BLaER1 treated with 17β-estradiol and CSF1 and Interleukin-3, amounts not matched to agents 10 nM and 100 nM (cell line): ENCODE measurements around the gene ANKRD55.
"Not testable (repeated sequence)": the region's sequence is repeated elsewhere in the genome, so short reads cannot be mapped to it uniquely, and the experiment has no call there.

Experiments used
- H3K27ac ChIP-seq, 11 experiments: shearing (Covaris generic); formaldehyde crosslinking; 2 replicates each; pipeline ENCODE4 v1.8.1; 2022
- H3K27me3 ChIP-seq, 11 experiments: shearing (Covaris generic); formaldehyde crosslinking; 2 replicates each; pipeline ENCODE4 v1.8.1; 2022
- H3K36me3 ChIP-seq, 11 experiments: shearing (Covaris generic); formaldehyde crosslinking; 2 replicates each; pipeline ENCODE4 v1.8.1; 2022
- H3K4me1 ChIP-seq, 10 experiments: shearing (Covaris generic); formaldehyde crosslinking; 2 replicates each; pipeline ENCODE4 v1.8.1; 2022
- H3K4me2 ChIP-seq, 11 experiments: shearing (Covaris generic); formaldehyde crosslinking; 2 replicates each; pipeline ENCODE4 v1.8.1; 2022
- H3K4me3 ChIP-seq, 10 experiments: shearing (Covaris generic); formaldehyde crosslinking; 2 replicates each; pipeline ENCODE4 v1.8.1; 2022
- H3K9ac ChIP-seq, 11 experiments: shearing (Covaris generic); formaldehyde crosslinking; 2 replicates each; pipeline ENCODE4 v1.8.1; 2022
- H3K9me3 ChIP-seq, 11 experiments: shearing (Covaris generic); formaldehyde crosslinking; replicated peaks in 1 of 11; 2 replicates each; pipeline ENCODE4 v1.8.1; 2022
- H4K20me1 ChIP-seq, 11 experiments: shearing (Covaris generic); formaldehyde crosslinking; 2 replicates each; pipeline ENCODE4 v1.8.1; 2022
- Cebpa-rat ChIP-seq, 11 experiments: shearing (Covaris generic); IDR thresholded peaks; 2 replicates each; pipeline ENCODE4 v1.8.1; 2022

ANKRD55 gene

DNA sequence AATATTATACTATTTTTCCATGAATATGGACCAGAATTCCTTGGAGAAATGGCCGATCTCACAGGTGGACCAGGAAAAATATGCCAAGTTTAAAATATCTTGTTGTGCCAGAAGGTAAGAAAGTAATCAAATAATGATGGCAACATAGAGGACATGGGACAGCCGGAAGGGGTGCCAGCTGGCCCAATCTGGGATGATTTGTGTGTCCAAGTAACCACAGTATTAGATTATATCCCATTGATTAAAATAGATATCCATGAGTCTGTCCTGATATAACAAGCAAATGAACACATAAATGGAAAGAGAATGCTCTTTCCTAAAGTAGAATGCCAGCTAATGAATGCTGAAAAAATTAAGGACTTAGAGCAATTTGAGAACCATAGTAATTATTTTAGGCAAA lies 39.6 kb upstream of the ANKRD55 start:
- peak overlapping the region in 1 of 11 experiments; percentile 83; a peak in 1 of 22 replicates for H3K27ac ChIP-seq

GRCh38 chr5:56270568-56271392 lies 37.6 kb upstream of the ANKRD55 start:
- peaks cover 0 to 20% (median 13%) of the 10 kb centered on the region in 11 experiments; a peak in 19 of 22 replicates for H3K9me3 ChIP-seq
- H3K4me3 ChIP-seq, result no peak overlapping the region; a peak in 1 of 20 replicates
- H3K4me2 ChIP-seq, result peak overlapping the region; percentile 67 to 89 (median 77)
- 0 out of 22 replicates have a peak, but pooled peaks of 3 of the 11 experiments have one; percentile 19 to 42 (median 28) for TF ChIP-seq Cebpa-rat (IDR thresholded peaks at IDR 0.05)
- no peaks in the 10 kb centered on the region for H4K20me1 ChIP-seq
- H3K9ac ChIP-seq, result peak overlapping the region; percentile 27 to 69 (median 53); a peak in 18 of 22 replicates
- H3K4me1 ChIP-seq, result peaks cover 30 to 56% (median 46%) of the 10 kb centered on the region in 10 experiments
- H3K36me3 ChIP-seq, result no peaks in the 10 kb centered on the region
- no peaks in the 10 kb centered on the region for H3K27me3 ChIP-seq
- peak overlapping the region; percentile 62 to 83 (median 74); a peak in 21 of 22 replicates for H3K27ac ChIP-seq

More for the DNA sequence above, 39.6 kb upstream of the ANKRD55 start:
- H3K4me3 ChIP-seq, result no peak overlapping the region
- H3K9ac ChIP-seq, result no peak overlapping the region
- H3K9me3 ChIP-seq, result peaks cover 0 to 32% (median 21%) of the 10 kb centered on the region in 11 experiments; a peak in 19 of 22 replicates
- peak overlapping the region in 2 of 11 experiments; percentile 67 to 89; a peak in 5 of 22 replicates for H3K4me2 ChIP-seq
- H3K4me1 ChIP-seq, result peaks cover 30 to 71% (median 61%) of the 10 kb centered on the region in 10 experiments
- no peaks in the 10 kb centered on the region for H3K27me3 ChIP-seq
- H3K36me3 ChIP-seq, result no peaks in the 10 kb centered on the region
- H4K20me1 ChIP-seq, result no peaks in the 10 kb centered on the region
- no peak for TF ChIP-seq Cebpa-rat (IDR thresholded peaks at IDR 0.05)

GRCh38 chr5:56270058-56270457 lies 36.9 kb upstream of the ANKRD55 start:
- no peak overlapping the region; a peak in 1 of 20 replicates for H3K4me3 ChIP-seq
- H3K4me2 ChIP-seq, result peak overlapping the region; percentile 47 to 89 (median 74)
- peaks cover 5 to 15% (median 11%) of the 10 kb centered on the region in 11 experiments; a peak in 20 of 22 replicates for H3K9me3 ChIP-seq
- peaks cover 30 to 56% (median 46%) of the 10 kb centered on the region in 10 experiments for H3K4me1 ChIP-seq
- peak overlapping the region in 10 of 11 experiments; percentile 8 to 83 (median 69); a peak in 19 of 22 replicates for H3K27ac ChIP-seq
- H4K20me1 ChIP-seq, result no peaks in the 10 kb centered on the region
- no peak for TF ChIP-seq Cebpa-rat (IDR thresholded peaks at IDR 0.05)
- H3K27me3 ChIP-seq, result no peaks in the 10 kb centered on the region
- H3K36me3 ChIP-seq, result no peaks in the 10 kb centered on the region
- peak overlapping the region in 10 of 11 experiments; percentile 10 to 69 (median 48); a peak in 14 of 22 replicates for H3K9ac ChIP-seq

GRCh38 chr5:56269216-56269927 lies 36.2 kb upstream of the ANKRD55 start:
- no peak for TF ChIP-seq Cebpa-rat (IDR thresholded peaks at IDR 0.05)

DNA sequence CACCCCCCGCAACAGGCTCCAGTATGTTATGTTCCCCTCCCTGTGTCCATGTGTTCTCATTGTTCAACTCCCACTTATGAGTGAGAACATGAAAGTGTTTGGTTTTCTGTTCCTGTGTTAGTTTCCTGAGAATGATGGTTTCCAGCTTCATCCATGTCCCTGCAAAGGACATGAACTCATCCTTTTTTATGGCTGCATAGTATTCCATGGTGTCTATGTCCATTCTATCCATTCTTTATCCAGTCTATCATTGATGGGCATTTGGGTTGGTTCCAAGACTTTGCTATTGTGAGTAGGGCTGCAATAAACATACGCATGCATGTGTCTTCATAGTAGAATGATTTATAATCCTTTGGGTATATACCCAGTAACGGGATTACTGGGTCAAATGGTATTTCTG lies 35.6 kb upstream of the ANKRD55 start:
- not testable (repeated sequence) for H3K36me3 ChIP-seq, H3K4me2 ChIP-seq

More at GRCh38 chr5:56269216-56269927, 36.2 kb upstream of the ANKRD55 start:
- Histone ChIP-seq H3K9ac (peak overlapping the region in 3 of 11 experiments; percentile 27 to 69 (median 44); a peak in 2 of 22 replicates), H3K27ac (peak overlapping the region in 9 of 11 experiments; percentile 5 to 83 (median 76); a peak in 11 of 22 replicates), H3K27me3 (no peaks in the 10 kb centered on the region), H3K4me2 (peak overlapping the region; percentile 47 to 89 (median 74); a peak in 18 of 22 replicates), H4K20me1 (no peaks in the 10 kb centered on the region), H3K4me3 (no peak overlapping the region), H3K9me3 (peaks cover 0 to 9% (median 5%) of the 10 kb centered on the region in 11 experiments; a peak in 12 of 22 replicates), H3K4me1 (peaks cover 30 to 52% (median 45%) of the 10 kb centered on the region in 10 experiments), H3K36me3 (no peaks in the 10 kb centered on the region)

DNA sequence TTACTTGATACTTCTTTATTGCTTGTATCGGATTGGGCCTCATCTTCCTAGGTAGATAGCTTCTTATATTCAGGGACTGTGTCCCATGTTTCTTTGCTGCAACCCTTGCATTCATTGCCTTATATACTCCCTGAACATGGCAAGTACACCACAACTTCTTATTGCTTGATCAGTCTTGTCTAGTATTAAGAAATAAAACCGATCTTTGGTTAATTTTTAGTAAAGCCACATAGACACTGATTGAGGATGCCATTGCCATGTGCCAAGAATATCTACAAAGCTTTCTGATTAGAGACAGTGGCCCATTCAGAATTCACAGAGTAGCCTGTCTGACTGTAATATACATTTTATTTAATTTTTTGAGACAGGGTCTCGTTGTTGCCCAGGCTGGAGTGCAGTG lies 34.7 kb upstream of the ANKRD55 start:
- peaks cover 25 to 40% (median 37%) of the 10 kb centered on the region in 10 experiments for H3K4me1 ChIP-seq
- no peaks in the 10 kb centered on the region for H4K20me1 ChIP-seq
- H3K9ac ChIP-seq, result no peak overlapping the region
- TF ChIP-seq Cebpa-rat (IDR thresholded peaks at IDR 0.05), result no peak
- no peaks in the 10 kb centered on the region for H3K36me3 ChIP-seq
- no peak overlapping the region for H3K27ac ChIP-seq
- no peak overlapping the region for H3K4me3 ChIP-seq
- peaks cover 0 to 7% (median 4%) of the 10 kb centered on the region in 11 experiments; a peak in 8 of 22 replicates for H3K9me3 ChIP-seq
- no peaks in the 10 kb centered on the region for H3K27me3 ChIP-seq
- no peak overlapping the region for H3K4me2 ChIP-seq

More for the DNA sequence above, 35.6 kb upstream of the ANKRD55 start:
- H3K27me3 ChIP-seq, H4K20me1 ChIP-seq, H3K9me3 ChIP-seq, H3K9ac ChIP-seq, H3K27ac ChIP-seq, H3K4me3 ChIP-seq: not testable (repeated sequence)
- peaks cover 30 to 46% (median 41%) of the 10 kb centered on the region in 10 experiments for H3K4me1 ChIP-seq

GRCh38 chr5:56264417-56265025 lies 31.4 kb upstream of the ANKRD55 start:
- no peak overlapping the region for H3K4me2 ChIP-seq
- no peaks in the 10 kb centered on the region for H3K36me3 ChIP-seq
- H3K9ac ChIP-seq, result no peak overlapping the region
- no peak overlapping the region for H3K27ac ChIP-seq
- peaks cover 4 to 34% (median 13%) of the 10 kb centered on the region in 10 experiments; a peak in 18 of 20 replicates for H3K4me1 ChIP-seq
- H3K27me3 ChIP-seq, result no peaks in the 10 kb centered on the region
- no peaks in the 10 kb centered on the region for H4K20me1 ChIP-seq
- TF ChIP-seq Cebpa-rat (IDR thresholded peaks at IDR 0.05), result no peak
- peaks cover 0 to 14% (median 5%) of the 10 kb centered on the region in 11 experiments; a peak in 10 of 22 replicates for H3K9me3 ChIP-seq
- no peak overlapping the region for H3K4me3 ChIP-seq

- H3K4me1 ChIP-seq, result peaks cover 0 to 48% (median 12%) of the 10 kb centered on the region in 10 experiments; a peak in 12 of 20 replicates
- no peaks in the 10 kb centered on the region for H3K27me3 ChIP-seq
- TF ChIP-seq Cebpa-rat (IDR thresholded peaks at IDR 0.05), result no peak
- no peak overlapping the region for H3K9ac ChIP-seq
- H3K27ac ChIP-seq, result no peak overlapping the region
- no peak overlapping the region for H3K4me3 ChIP-seq
- H3K4me2 ChIP-seq, result peak overlapping the region in 2 of 11 experiments; percentile 5 to 24; a peak in 1 of 22 replicates
- H4K20me1 ChIP-seq, result no peaks in the 10 kb centered on the region
- H3K36me3 ChIP-seq, result no peaks in the 10 kb centered on the region
- H3K9me3 ChIP-seq, result peaks cover 5 to 22% (median 11%) of the 10 kb centered on the region in 11 experiments; a peak in 18 of 22 replicates
Observed at GRCh38 chr5:56262279-56262678, 29.1 kb upstream of the ANKRD55 start.
